ENCODE measurements around the gene CDH5.
"Not testable (repeated sequence)": the region's sequence is repeated elsewhere in the genome, so short reads cannot be mapped to it uniquely, and the experiment has no call there.

CDH5 gene

GRCh38 chr16:66366433-66367299 lies at the start of gene CDH5:
Gene CDH5, plus strand, starts transcription at chr16:66366691. Its CDS starts 12,647 bp downstream, at chr16:66379338.
- no peaks in the 10 kb centered on the region for H3K36me3 Mint-ChIP-seq
- H3K4me1 Mint-ChIP-seq: peaks cover 7% of the 10 kb centered on the region
- peaks cover 25% of the 10 kb centered on the region for H3K27me3 Mint-ChIP-seq
- H3K27ac Mint-ChIP-seq: no peak within 1 kb of the TSS
- no peak within 1 kb of the TSS for H3K4me3 Mint-ChIP-seq
- no peaks in the 10 kb centered on the region for H3K9me3 Mint-ChIP-seq

- H3K36me3 Mint-ChIP-seq: no peaks in the 10 kb centered on the region
- no peaks in the 10 kb centered on the region for H3K9me3 Mint-ChIP-seq
- peaks cover 4% of the 10 kb centered on the region for H3K27me3 Mint-ChIP-seq
- no peak overlapping the region for H3K27ac Mint-ChIP-seq
- H3K4me3 Mint-ChIP-seq: no peak overlapping the region
- no peaks in the 10 kb centered on the region for H3K4me1 Mint-ChIP-seq
Observed at GRCh38 chr16:66318505-66318904, 48.0 kb upstream of the CDH5 start.

- no peaks in the 10 kb centered on the region for H3K36me3 Mint-ChIP-seq
- H3K4me1 Mint-ChIP-seq: no peaks in the 10 kb centered on the region
- H3K4me3 Mint-ChIP-seq: no peak overlapping the region
- peaks cover 4% of the 10 kb centered on the region for H3K27me3 Mint-ChIP-seq
- no peaks in the 10 kb centered on the region for H3K9me3 Mint-ChIP-seq
- no peak overlapping the region for H3K27ac Mint-ChIP-seq
Observed at GRCh38 chr16:66320774-66321173, 45.7 kb upstream of the CDH5 start.

GRCh38 chr16:66322174-66322573 lies 44.3 kb upstream of the CDH5 start:
- H3K4me3 Mint-ChIP-seq: no peak overlapping the region
- peaks cover 4% of the 10 kb centered on the region for H3K27me3 Mint-ChIP-seq
- H3K4me1 Mint-ChIP-seq: no peaks in the 10 kb centered on the region
- H3K9me3 Mint-ChIP-seq: no peaks in the 10 kb centered on the region
- H3K36me3 Mint-ChIP-seq: no peaks in the 10 kb centered on the region
- no peak overlapping the region for H3K27ac Mint-ChIP-seq

GRCh38 chr16:66324815-66325515 lies 41.5 kb upstream of the CDH5 start:
- H3K4me1 Mint-ChIP-seq: no peaks in the 10 kb centered on the region
- no peaks in the 10 kb centered on the region for H3K27me3 Mint-ChIP-seq
- H3K9me3 Mint-ChIP-seq: no peaks in the 10 kb centered on the region
- H3K36me3 Mint-ChIP-seq: no peaks in the 10 kb centered on the region
- no peak overlapping the region for H3K4me3 Mint-ChIP-seq
- no peak overlapping the region for H3K27ac Mint-ChIP-seq

- no peaks in the 10 kb centered on the region for H3K4me1 Mint-ChIP-seq
Observed at GRCh38 chr16:66325717-66326376, 40.6 kb upstream of the CDH5 start.

GRCh38 chr16:66326991-66327513 lies 39.4 kb upstream of the CDH5 start:
- Mint-ChIP-seq H3K27ac (no peak overlapping the region), H3K4me1 (no peaks in the 10 kb centered on the region), H3K27me3 (no peaks in the 10 kb centered on the region), H3K9me3 (no peaks in the 10 kb centered on the region), H3K36me3 (no peaks in the 10 kb centered on the region), H3K4me3 (no peak overlapping the region)

More at GRCh38 chr16:66325717-66326376, 40.6 kb upstream of the CDH5 start:
- Mint-ChIP-seq H3K27me3 (no peaks in the 10 kb centered on the region), H3K36me3 (no peaks in the 10 kb centered on the region), H3K9me3 (no peaks in the 10 kb centered on the region), H3K4me3 (no peak overlapping the region), H3K27ac (no peak overlapping the region)

- Mint-ChIP-seq H3K36me3 (no peaks in the 10 kb centered on the region), H3K9me3 (no peaks in the 10 kb centered on the region), H3K4me3 (no peak overlapping the region), H3K27me3 (peaks cover 2% of the 10 kb centered on the region), H3K27ac (no peak overlapping the region), H3K4me1 (no peaks in the 10 kb centered on the region)
Observed at GRCh38 chr16:66328282-66328681, 38.2 kb upstream of the CDH5 start.

GRCh38 chr16:66331464-66331863 lies 35.0 kb upstream of the CDH5 start:
- H3K9me3 Mint-ChIP-seq: not testable (repeated sequence)

GRCh38 chr16:66332634-66333610 lies 33.6 kb upstream of the CDH5 start:
- Mint-ChIP-seq H3K4me3 (no peak overlapping the region), H3K36me3 (no peaks in the 10 kb centered on the region), H3K27me3 (peaks cover 9% of the 10 kb centered on the region), H3K9me3 (no peaks in the 10 kb centered on the region), H3K4me1 (no peaks in the 10 kb centered on the region), H3K27ac (no peak overlapping the region)

More at GRCh38 chr16:66331464-66331863, 35.0 kb upstream of the CDH5 start:
- not testable (repeated sequence) for H3K4me3 Mint-ChIP-seq, H3K27me3 Mint-ChIP-seq, H3K27ac Mint-ChIP-seq, H3K36me3 Mint-ChIP-seq, H3K4me1 Mint-ChIP-seq

- no peaks in the 10 kb centered on the region for H3K9me3 Mint-ChIP-seq
- H3K4me3 Mint-ChIP-seq: no peak overlapping the region
- no peaks in the 10 kb centered on the region for H3K4me1 Mint-ChIP-seq
- no peaks in the 10 kb centered on the region for H3K36me3 Mint-ChIP-seq
- no peak overlapping the region for H3K27ac Mint-ChIP-seq
- H3K27me3 Mint-ChIP-seq: peaks cover 10% of the 10 kb centered on the region
Observed at GRCh38 chr16:66334853-66335574, 31.5 kb upstream of the CDH5 start.

GRCh38 chr16:66335704-66336329 lies 30.7 kb upstream of the CDH5 start:
- no peaks in the 10 kb centered on the region for H3K9me3 Mint-ChIP-seq
- no peak overlapping the region for H3K4me3 Mint-ChIP-seq
- H3K4me1 Mint-ChIP-seq: no peaks in the 10 kb centered on the region
- H3K27me3 Mint-ChIP-seq: peaks cover 10% of the 10 kb centered on the region
- H3K36me3 Mint-ChIP-seq: no peaks in the 10 kb centered on the region
- H3K27ac Mint-ChIP-seq: no peak overlapping the region

- no peaks in the 10 kb centered on the region for H3K4me1 Mint-ChIP-seq
- no peaks in the 10 kb centered on the region for H3K36me3 Mint-ChIP-seq
- H3K27ac Mint-ChIP-seq: no peak overlapping the region
- no peaks in the 10 kb centered on the region for H3K9me3 Mint-ChIP-seq
- H3K27me3 Mint-ChIP-seq: peaks cover 11% of the 10 kb centered on the region
- no peak overlapping the region for H3K4me3 Mint-ChIP-seq
Observed at GRCh38 chr16:66337463-66338188, 28.9 kb upstream of the CDH5 start.
